MCF 10A (cell line): ENCODE data around the gene CORO1C. TPM values are rescaled to one million over a fixed set of nuclear protein-coding genes. Genes with fewer than 3 reads are reported as not detected.

Experiments
- BruUV-seq: library from RNA; stranded (reverse); fragments of 400-500 nt; replicated peaks from 2 replicates; lab custom pipeline; 2021; lab: Mats Ljungman, UMichigan
- CTCF ChIA-PET: fragments of 300-600 bp; sonication (Branson Sonifier 250); formaldehyde crosslinking; extraction: SDS; loops from one replicate; lab custom pipeline; 2021; ENCODE audit warnings: antibody characterized with exemption, inconsistent platforms; lab: Yijun Ruan, JAX
- POLR2A ChIA-PET: fragments of 300-600, 350-650 bp; sonication (Branson Sonifier 250); formaldehyde crosslinking; extraction: SDS; loops from one replicate; lab custom pipeline; 2020; ENCODE audit warnings: antibody characterized with exemption, inconsistent platforms; lab: Yijun Ruan, JAX
- DNase-seq: peaks from one replicate; pipeline ENCODE4 v3.0.0-alpha.2; 2018; ENCODE audit not compliant: unreplicated experiment
- H3K27ac Mint-ChIP-seq: one replicate; pipeline ENCODE4 v1.8.0; 2022; ENCODE audit warnings: mild to moderate bottlenecking, low read depth, mixed read lengths; ENCODE audit not compliant: unreplicated experiment
- H3K27me3 Mint-ChIP-seq: one replicate; pipeline ENCODE4 v1.8.0; 2022; ENCODE audit warnings: mixed read lengths; ENCODE audit not compliant: insufficient read depth, unreplicated experiment
- H3K36me3 Mint-ChIP-seq: one replicate; pipeline ENCODE4 v1.8.0; 2022; ENCODE audit warnings: mild to moderate bottlenecking, moderate library complexity, mixed read lengths; ENCODE audit not compliant: insufficient read depth, unreplicated experiment
- H3K4me1 Mint-ChIP-seq: one replicate; pipeline ENCODE4 v1.8.0; 2022; ENCODE audit warnings: mixed read lengths; ENCODE audit not compliant: insufficient read depth, unreplicated experiment
- H3K4me3 Mint-ChIP-seq: one replicate; pipeline ENCODE4 v1.8.0; 2022; ENCODE audit warnings: mild to moderate bottlenecking, moderate library complexity, mixed read lengths; ENCODE audit not compliant: unreplicated experiment
- H3K9me3 Mint-ChIP-seq: one replicate; pipeline ENCODE4 v1.8.0; 2022; ENCODE audit warnings: mixed read lengths; ENCODE audit not compliant: unreplicated experiment
- intact Hi-C: fragments of 100-400 bp; cut with micrococcal nuclease; formaldehyde crosslinking; loops from 2 replicates; pipeline ENCODE4 v1.14.1; 2022
- total RNA-seq: library from RNA; stranded (reverse); gene quantifications from 2 replicates; pipeline ENCODE4 v1.2.3, GENCODE V29; 2022
- TF ChIP-seq, protein P1 (sequence below): fragments of 200-600 bp; IDR thresholded peaks from one replicate; pipeline ENCODE4 v1.8.0; 2022; ENCODE audit warnings: antibody characterized with exemption, mild to moderate bottlenecking; ENCODE audit not compliant: unreplicated experiment

Gene CORO1C
- total RNA-seq, 1 experiment from 2014 or later = 130 TPM

DNA sequence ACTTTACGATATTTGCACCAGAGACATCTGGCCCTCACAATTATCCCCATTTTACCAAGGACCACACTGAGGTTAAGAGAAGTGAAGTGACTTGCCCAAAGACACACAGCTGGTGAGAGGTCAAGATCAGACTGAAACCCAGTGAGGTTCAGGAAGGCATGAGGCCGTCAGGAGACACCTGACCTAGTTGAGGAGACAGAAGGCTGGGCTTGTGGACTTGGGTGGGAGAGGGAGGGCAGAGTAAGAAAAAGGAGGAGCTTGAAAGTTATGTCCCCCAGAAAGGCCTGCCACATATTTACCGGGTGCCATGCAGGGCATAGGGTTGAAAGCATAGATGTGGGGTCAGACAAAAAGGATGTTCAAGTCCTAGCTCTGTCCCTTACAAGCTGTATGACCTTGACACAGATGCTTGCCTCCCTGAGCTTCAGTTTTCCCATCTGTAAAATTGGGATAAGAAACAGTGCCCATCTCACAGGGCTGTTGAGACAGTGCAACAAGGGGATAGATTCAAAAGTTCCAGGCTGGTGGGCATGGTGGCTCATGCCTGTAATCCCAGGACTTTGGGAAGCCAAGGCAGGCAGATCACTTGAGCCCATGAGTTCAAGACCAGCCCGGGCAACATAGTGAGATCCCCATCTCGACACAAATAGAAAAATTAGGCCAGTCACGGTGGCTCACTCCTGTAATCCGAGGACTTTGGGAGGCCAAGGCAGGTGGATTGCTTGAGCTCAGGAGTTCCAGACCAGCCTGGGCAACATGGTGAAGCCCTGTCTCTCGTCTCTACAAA lies 104.0 kb downstream of the CORO1C start:
- Mint-ChIP-seq H3K27ac (no peak overlapping the region), H3K36me3 (no peaks in the 10 kb centered on the region), H3K9me3 (no peaks in the 10 kb centered on the region), H3K4me3 (no peak overlapping the region), H3K27me3 (no peaks in the 10 kb centered on the region), H3K4me1 (peaks cover 15% of the 10 kb centered on the region)
- intact Hi-C loops = no loop called here
- no peak for DNase-seq
- no TSS peak for BruUV-seq
- TF ChIP-seq, protein P1, sequence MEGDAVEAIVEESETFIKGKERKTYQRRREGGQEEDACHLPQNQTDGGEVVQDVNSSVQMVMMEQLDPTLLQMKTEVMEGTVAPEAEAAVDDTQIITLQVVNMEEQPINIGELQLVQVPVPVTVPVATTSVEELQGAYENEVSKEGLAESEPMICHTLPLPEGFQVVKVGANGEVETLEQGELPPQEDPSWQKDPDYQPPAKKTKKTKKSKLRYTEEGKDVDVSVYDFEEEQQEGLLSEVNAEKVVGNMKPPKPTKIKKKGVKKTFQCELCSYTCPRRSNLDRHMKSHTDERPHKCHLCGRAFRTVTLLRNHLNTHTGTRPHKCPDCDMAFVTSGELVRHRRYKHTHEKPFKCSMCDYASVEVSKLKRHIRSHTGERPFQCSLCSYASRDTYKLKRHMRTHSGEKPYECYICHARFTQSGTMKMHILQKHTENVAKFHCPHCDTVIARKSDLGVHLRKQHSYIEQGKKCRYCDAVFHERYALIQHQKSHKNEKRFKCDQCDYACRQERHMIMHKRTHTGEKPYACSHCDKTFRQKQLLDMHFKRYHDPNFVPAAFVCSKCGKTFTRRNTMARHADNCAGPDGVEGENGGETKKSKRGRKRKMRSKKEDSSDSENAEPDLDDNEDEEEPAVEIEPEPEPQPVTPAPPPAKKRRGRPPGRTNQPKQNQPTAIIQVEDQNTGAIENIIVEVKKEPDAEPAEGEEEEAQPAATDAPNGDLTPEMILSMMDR = no peak
- POLR2A ChIA-PET = no interaction called here
- CTCF ChIA-PET = interaction anchor here (0.6 to 6.2 kb wide), 4 partner anchors 9 to 176 kb away, joined by 3 to 64 read pairs (median 3); no protein-coding TSS in a partner anchor

DNA sequence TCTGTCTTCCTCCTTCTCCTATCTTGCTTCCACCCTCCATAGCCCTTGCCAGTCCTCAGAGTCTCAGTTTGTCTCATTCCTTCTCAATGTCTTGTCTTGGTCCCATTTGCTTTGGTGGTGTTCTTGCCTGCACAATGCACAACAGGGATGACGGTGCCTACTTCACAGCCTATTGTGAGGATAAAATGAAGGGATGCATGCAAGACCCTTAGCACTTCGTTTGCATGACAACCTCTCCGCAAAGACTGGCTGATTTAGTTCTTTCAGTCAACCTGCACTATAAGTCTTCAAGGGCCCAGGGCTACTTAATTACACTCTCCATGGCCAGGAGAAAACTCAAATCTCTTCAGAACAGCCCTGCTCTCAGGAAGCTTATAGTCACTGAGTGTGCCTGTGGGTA lies 106.1 kb downstream of the CORO1C start:
- Mint-ChIP-seq H3K36me3 (peaks cover 5% of the 10 kb centered on the region), H3K4me1 (peaks cover 7% of the 10 kb centered on the region), H3K9me3 (no peaks in the 10 kb centered on the region), H3K27me3 (no peaks in the 10 kb centered on the region), H3K4me3 (no peak overlapping the region), H3K27ac (no peak overlapping the region)
- TF ChIP-seq, protein P1 = no peak
- DNase-seq = no peak
- ChIA-PET POLR2A (no interaction called here), CTCF (no interaction called here)
- intact Hi-C loops = no loop called here
- BruUV-seq = no TSS peak

DNA sequence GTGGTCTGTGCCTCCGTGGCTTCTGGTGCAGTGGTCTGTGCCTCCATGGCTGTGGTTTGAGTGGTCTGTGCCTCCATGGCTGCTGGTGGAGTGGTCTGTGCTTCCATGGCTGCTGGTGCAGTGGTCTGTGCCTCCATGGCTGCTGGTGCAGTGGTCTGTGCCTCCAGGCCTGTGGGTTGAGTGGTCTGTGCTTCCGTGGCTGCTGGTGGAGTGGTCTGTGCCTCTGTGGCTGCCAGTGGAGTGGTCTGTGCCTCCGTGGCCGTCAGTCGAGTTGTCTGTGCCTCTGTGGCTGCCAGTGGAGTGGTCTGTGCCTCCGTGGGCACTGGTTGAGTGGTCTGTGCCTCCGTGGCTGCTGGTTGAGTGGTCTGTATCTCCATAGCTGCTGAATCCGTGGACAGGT lies 107.7 kb downstream of the CORO1C start:
- BruUV-seq = no TSS peak
- no peak for DNase-seq
- H3K4me1 Mint-ChIP-seq = peaks cover 6% of the 10 kb centered on the region
- no peaks in the 10 kb centered on the region for H3K9me3 Mint-ChIP-seq
- H3K36me3 Mint-ChIP-seq = peaks cover 5% of the 10 kb centered on the region
- ChIA-PET POLR2A (no interaction called here), CTCF (no interaction called here)
- TF ChIP-seq, protein P1 = no peak
- H3K27me3 Mint-ChIP-seq = no peaks in the 10 kb centered on the region
- intact Hi-C loops = no loop called here
- no peak overlapping the region for H3K4me3 Mint-ChIP-seq
- no peak overlapping the region for H3K27ac Mint-ChIP-seq

DNA sequence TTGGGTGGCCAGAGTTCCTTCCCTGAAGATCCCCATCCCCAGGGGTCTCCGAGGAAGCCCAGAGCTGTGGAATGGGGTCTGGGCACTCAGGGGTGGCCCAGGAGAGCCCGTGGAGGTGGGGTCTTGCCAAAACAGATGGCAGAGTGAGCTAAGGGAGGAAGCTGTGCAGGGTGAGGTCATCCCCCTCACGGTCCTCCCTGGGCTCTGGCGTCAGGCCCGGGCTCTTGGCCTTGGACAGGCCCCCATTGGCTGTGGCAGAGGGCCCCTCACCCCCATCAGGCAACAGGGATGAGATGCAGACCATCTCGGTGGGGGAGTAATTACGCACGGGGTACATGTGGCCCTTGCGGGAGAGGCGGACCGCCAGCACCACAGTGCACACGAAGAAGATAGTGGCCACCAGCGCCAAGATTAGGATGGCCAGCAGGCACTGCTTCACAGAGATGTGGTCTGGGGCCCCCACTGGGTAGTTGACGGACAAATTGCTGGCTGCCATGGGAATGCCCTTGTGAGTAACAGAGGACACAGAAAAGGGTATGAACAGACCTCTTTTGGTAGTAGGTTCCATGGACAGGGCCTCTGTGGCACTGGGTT lies 108.3 kb downstream of the CORO1C start:
- no TSS peak for BruUV-seq
- CTCF ChIA-PET = interaction anchor here (0.7 kb wide), 2 partner anchors 32 to 62 kb away, joined by 3 read pairs; partner anchors contain the start of gene SART3
- no peaks in the 10 kb centered on the region for H3K9me3 Mint-ChIP-seq
- no peak for DNase-seq
- no peak overlapping the region for H3K4me3 Mint-ChIP-seq
- H3K27me3 Mint-ChIP-seq = no peaks in the 10 kb centered on the region
- POLR2A ChIA-PET = no interaction called here
- peaks cover under 1% of the 10 kb centered on the region for H3K4me1 Mint-ChIP-seq
- intact Hi-C loops = no loop called here
- TF ChIP-seq, protein P1 = no peak
- peaks cover 5% of the 10 kb centered on the region for H3K36me3 Mint-ChIP-seq
- H3K27ac Mint-ChIP-seq = no peak overlapping the region
